IgD-negative memory B cell (primary cell): Measurements from ENCODE around the gene CASKIN2. TPM values are rescaled to one million over a fixed set of nuclear protein-coding genes. Genes with fewer than 3 reads are reported as not detected.
"Not testable (repeated sequence)": the region's sequence is repeated elsewhere in the genome, so short reads cannot be mapped to it uniquely, and the experiment has no call there.

Source experiments
- H3K27ac Mint-ChIP-seq, 3 donors: one replicate each; pipeline ENCODE4 v1.8.0; 2020 to 2022; ENCODE audit warnings: mild to moderate bottlenecking in 3 of 3, mixed read lengths in 3 of 3, moderate library complexity in 1 of 3
- H3K27me3 Mint-ChIP-seq: one replicate; pipeline ENCODE4 v1.8.0; 2021; ENCODE audit warnings: mixed read lengths
- H3K36me3 Mint-ChIP-seq: one replicate; pipeline ENCODE4 v1.8.0; 2020; ENCODE audit warnings: mild to moderate bottlenecking, mixed read lengths
- H3K4me1 Mint-ChIP-seq, 3 donors: one replicate each; pipeline ENCODE4 v1.8.0; 2020 to 2022; ENCODE audit warnings: mixed read lengths in 3 of 3, mild to moderate bottlenecking in 1 of 3
- H3K4me3 Mint-ChIP-seq, 4 donors: one replicate each; pipeline ENCODE4 v1.8.0; 2020 to 2022; ENCODE audit warnings: mild to moderate bottlenecking in 4 of 4, mixed read lengths in 4 of 4, moderate library complexity in 3 of 4
- H3K9me3 Mint-ChIP-seq, 3 donors: one replicate each; pipeline ENCODE4 v1.8.0; 2020 to 2021; ENCODE audit warnings: mixed read lengths in 3 of 3, mild to moderate bottlenecking in 1 of 3
- polyA plus RNA-seq: library from polyadenylated mRNA; unstranded; fragments of 300-500 nt; fragmentation: Illumina TruSeq; gene quantifications from one replicate; pipeline ENCODE4 v1.2.3, GENCODE V29; 2021

The CASKIN2 gene
- polyA plus RNA-seq, 1 donor from 2014 or later: not detected

DNA sequence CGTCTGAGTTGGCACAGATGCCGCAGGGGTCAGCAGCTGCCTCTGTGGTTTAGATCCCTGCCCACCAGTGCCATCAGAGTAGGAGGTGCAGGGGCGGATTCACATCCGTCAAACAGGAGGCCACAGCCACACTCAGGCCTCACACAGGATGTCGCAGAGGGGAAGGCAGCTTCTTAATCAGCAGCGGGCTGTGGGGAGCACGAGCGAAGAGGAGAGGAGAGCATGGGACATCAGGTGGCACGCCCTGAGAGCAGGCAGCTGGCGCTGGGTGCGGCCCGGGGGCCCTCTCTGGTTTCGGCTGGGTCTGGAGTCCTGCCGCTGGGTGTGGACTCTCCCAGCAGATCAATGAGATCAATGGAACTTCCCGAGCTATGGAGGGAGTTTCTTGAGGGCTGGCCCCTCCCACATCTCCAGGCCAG, 19.8 kb upstream of the CASKIN2 start:
- Mint-ChIP-seq H3K36me3 (no peaks in the 10 kb centered on the region), H3K9me3 (no peaks in the 10 kb centered on the region), H3K27ac (peak overlapping the region in 2 of 3 donors; percentile 44 to 87), H3K27me3 (no peaks in the 10 kb centered on the region), H3K4me3 (peak overlapping the region in 2 of 4 donors; percentile 72 to 80), H3K4me1 (peaks cover 7 to 12% (median 7%) of the 10 kb centered on the region in 3 donors)

DNA sequence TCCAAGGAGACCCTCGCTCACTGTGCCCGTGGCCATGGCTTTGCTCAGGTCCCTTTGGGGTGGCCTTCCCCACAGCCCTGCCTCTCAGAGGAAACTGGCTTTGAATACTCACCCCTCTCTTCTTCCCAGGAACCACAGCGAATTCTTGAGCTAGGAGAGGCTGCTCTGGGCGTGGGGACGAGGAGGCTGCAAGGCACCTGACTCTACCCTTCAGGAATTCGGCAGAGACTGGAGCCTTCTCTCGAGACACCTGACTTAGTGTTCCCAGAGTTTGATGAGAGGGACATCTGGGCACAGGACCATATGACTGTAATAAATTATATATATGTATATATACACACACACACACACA, 16.4 kb upstream of the CASKIN2 start:
- no peak overlapping the region for H3K4me3 Mint-ChIP-seq
- no peaks in the 10 kb centered on the region for H3K27me3 Mint-ChIP-seq
- H3K4me1 Mint-ChIP-seq: peaks cover 7 to 11% (median 9%) of the 10 kb centered on the region in 3 donors
- no peaks in the 10 kb centered on the region for H3K9me3 Mint-ChIP-seq
- H3K27ac Mint-ChIP-seq: no peak overlapping the region
- H3K36me3 Mint-ChIP-seq: no peaks in the 10 kb centered on the region

DNA sequence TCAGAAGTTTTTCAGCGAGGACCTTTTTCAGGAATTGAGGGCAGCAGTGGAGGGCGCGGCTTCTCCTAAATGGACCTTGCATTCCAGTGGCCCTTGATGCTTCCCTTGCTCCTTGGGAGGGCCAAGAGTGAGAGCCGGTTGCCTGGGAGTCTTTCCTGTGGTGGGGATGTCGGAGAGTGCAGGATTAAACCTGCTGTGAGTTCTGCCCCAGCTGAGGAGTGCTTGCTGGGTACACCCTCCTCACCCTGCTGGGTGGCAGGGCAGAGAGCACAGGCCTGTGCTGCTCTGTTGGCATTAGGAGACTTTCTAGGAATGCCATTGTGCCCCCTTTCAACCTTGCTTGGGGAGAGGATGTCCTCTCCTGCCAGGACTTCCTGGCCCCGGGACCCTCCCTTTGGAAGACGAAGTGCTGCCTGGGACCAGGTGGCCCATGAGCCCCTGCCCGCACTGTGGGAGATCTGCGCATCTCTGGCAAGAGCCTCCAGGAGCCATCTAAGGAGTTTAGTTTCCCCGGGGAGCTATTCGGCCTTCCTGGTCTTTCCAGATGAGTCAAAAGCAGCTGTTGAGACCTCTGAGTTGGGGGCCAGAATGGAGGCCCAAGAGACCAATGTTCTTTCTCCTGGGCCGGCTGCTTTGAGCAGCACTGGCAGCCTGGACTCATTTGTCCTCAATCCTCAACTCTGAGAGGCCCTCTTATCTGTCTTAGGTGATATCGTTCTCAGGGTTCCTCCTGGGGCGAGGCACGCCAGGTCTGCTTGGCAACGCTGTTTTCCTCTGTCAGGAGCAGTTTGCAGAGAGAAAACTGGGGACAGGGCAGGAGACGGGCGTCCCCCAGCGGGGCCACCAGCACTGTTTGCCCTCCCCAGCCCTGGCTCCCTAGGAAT, 15.7 kb upstream of the CASKIN2 start:
- peaks cover 9 to 16% (median 12%) of the 10 kb centered on the region in 3 donors for H3K4me1 Mint-ChIP-seq
- no peaks in the 10 kb centered on the region for H3K27me3 Mint-ChIP-seq
- H3K9me3 Mint-ChIP-seq: no peaks in the 10 kb centered on the region
- H3K4me3 Mint-ChIP-seq: peak overlapping the region in 1 of 4 donors; percentile 42
- H3K36me3 Mint-ChIP-seq: no peaks in the 10 kb centered on the region
- H3K27ac Mint-ChIP-seq: no peak overlapping the region

DNA sequence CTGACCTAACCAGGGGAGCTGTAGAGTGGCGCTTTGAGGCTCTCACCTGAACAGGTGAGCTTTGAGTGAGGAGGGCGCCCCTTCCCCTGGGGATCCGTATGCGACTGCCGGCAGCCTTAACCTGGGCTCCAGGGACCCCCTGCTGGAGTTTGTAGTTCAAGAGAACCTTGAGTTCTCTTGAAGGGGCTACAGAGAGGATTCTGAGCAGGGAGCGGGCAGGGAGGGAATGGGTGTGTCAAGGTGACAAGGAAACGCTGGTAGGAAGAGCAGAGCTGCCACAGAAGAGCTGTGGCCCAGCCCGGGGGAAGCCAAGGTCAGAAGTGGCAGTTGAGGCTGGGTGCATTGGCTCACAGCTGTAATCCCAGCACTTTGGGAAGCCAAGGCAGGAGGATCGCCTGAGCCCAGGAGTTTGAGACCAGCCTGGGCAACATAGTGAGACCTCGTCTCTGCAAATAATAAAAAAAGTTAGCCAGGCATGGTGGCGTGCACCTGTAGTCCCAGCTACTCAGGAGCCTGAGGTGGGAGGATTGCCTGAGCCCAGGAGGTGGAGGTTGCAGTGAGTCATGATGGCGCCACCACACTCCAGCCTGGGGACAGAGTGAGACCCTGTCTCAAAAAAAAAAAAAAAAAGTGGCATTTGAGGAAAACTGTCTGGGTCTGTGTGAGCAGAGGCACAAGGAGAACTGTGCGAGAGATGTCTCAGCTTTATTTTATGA, 11.4 kb upstream of the CASKIN2 start:
- H3K27ac Mint-ChIP-seq: peak overlapping the region in 1 of 3 donors; percentile 63
- H3K9me3 Mint-ChIP-seq: no peaks in the 10 kb centered on the region
- peak overlapping the region; percentile 72 to 94 (median 82) for H3K4me3 Mint-ChIP-seq
- no peaks in the 10 kb centered on the region for H3K27me3 Mint-ChIP-seq
- H3K36me3 Mint-ChIP-seq: no peaks in the 10 kb centered on the region
- H3K4me1 Mint-ChIP-seq: peaks cover 0 to 9% (median 5%) of the 10 kb centered on the region in 3 donors

DNA sequence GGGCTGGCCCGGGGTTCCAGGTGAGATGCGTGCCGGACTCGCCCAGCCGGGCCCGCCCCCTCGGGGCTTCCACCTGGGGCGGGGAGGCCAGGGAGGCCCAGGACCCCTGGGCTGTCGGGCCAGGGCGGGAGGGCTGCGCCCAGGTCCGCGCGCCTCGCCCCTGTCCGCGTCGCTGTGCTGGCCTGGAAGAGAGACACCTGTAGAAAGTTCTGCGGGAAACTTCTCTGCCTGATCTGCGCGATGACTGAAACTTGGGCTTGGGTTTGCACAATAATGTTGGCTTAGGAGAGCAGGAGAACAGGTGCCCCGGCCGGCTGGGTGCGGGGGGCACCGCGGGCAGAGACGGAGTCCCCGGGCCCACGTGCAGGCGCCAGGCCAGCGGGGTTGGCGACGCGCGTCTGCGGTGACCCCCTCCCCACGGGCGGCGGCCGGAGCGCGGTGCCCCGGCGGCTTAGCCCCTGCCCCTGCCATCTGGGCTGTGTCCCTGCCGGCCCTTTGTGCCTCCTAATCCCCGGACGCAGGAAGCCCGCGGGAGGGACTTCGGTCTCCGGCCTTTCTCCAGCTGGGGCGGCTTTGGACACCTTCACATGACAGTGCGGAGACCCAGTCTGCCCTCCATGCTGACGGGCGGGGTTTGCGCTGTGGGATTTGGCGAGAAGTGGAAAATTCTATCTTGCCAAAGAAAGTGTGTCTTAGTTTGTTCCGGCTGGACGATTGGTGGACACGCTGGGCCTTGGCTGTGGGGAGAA, 10.6 kb upstream of the CASKIN2 start:
- Mint-ChIP-seq H3K4me3 (peak overlapping the region; percentile 72 to 94 (median 82)), H3K36me3 (no peaks in the 10 kb centered on the region), H3K4me1 (peaks cover 0 to 9% (median 5%) of the 10 kb centered on the region in 3 donors)

DNA sequence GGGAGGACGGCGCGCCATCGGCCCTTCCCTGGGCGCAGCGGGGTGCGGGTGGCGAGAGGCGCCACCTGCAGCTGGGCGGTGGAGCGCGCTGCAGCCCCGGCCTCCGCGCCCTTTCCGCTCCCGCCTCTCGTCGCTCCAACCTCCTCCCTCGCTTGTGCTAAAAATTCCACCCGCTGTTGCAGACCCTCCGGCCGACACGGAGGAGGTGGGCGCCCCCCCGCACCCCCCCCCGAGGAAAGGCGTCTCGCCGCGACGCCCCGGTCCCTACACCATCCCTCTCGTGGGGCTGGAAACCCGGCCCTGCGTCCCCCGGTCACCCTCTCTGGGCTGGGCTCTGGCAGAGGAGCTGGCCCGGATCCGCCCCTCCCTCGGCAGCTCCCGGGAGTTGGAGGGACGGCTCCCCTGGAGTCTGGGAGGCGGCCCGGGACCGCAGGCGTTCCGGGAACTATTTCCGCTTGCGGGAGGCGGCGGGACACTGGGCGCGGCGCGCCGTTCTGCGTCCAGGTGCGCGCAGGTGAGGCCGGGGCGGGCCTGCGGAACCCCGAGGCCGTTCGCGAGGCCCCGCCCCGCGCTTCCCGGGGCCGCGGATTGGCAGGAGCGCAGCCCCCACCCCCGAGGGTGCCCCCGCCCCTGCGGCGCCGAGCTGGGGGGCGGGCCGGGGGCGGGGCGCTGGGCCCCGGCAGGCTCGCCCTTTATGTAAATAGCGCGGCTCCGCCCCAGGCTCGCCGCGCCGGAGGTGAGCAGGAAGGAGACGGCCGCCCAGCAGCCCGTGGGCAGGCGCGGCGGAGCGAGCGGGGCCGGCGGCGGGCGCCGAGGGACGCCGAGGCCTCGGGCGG, 9.9 kb upstream of the CASKIN2 start, which contains the start of gene LLGL2:
TSS of gene LLGL2 (plus strand) at position 728 of the 836 bp plus-strand sequence. CDS start 17,730 bp downstream, outside the sequence.
- peak within 1 kb of the TSS; percentile 41 to 69 (median 63) for H3K27ac Mint-ChIP-seq
- H3K4me1 Mint-ChIP-seq: peaks cover 0 to 9% (median 5%) of the 10 kb centered on the region in 3 donors

More for the DNA sequence above, 10.6 kb upstream of the CASKIN2 start:
- no peaks in the 10 kb centered on the region for H3K27me3 Mint-ChIP-seq
- H3K27ac Mint-ChIP-seq: peak overlapping the region; percentile 39 to 63 (median 41)
- no peaks in the 10 kb centered on the region for H3K9me3 Mint-ChIP-seq

DNA sequence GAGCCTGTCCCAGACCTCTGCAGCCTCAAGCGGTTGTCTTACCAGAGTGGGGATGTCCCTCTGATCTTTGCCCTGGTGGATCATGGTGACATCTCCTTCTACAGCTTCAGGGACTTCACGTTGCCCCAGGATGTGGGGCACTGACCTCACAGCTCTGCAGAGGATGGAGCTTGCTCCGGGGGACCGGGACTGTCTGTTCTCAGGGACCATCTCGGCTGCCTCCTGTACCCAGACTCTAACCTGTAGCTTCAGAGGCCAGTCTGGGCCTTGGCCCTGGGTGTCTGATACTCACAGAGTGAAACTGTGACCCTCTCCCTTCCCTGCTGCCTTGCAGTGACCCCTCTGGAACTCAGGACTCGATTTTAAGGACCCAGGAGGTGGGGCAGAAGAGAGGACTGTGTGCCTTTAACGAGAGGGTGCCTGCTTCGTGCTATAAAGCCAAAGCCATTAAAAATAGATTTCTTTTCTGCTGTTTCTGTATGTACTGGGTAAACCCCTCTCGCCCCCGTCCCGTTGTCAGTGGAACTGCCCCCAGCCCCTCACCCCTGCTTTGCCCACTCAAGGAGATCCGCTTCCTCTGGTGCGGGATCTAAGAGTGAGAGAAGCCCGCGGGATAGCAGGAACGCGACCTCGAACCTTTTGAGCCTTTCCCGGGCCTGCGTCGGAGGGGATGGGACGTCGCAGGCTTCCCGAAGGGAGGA, 9.1 kb upstream of the CASKIN2 start:
- Mint-ChIP-seq H3K9me3 (no peaks in the 10 kb centered on the region), H3K36me3 (peaks cover 2% of the 10 kb centered on the region), H3K4me3 (peak overlapping the region; percentile 74 to 83 (median 82)), H3K4me1 (peaks cover 0 to 7% (median 5%) of the 10 kb centered on the region in 3 donors), H3K27ac (peak overlapping the region in 2 of 3 donors; percentile 35 to 69), H3K27me3 (no peaks in the 10 kb centered on the region)

More for the DNA sequence above, 9.9 kb upstream of the CASKIN2 start, which contains the start of gene LLGL2:
- H3K27me3 Mint-ChIP-seq: no peaks in the 10 kb centered on the region
- H3K36me3 Mint-ChIP-seq: no peaks in the 10 kb centered on the region
- H3K9me3 Mint-ChIP-seq: no peaks in the 10 kb centered on the region
- H3K4me3 Mint-ChIP-seq: peak within 1 kb of the TSS; percentile 76 to 94 (median 84)

DNA sequence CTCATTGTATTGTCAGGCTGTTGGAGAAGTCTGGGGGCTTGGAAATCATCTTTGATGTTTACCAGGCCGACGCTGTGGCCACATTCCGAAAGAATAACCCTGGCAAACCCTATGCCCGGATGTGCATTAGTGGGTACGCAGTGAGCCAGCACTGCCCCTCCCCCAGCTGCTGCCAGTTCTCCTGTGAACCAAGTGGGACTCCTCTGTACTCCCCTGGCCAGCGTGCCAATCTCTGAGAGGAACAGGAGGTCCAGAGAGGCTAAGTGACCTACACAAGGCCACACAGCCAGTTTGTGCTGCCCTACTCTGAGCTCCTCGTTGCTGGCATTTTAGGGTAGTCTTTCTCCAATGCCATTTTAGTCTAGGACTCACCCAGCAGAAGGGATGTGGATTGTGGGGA, 8.3 kb upstream of the CASKIN2 start:
- peak overlapping the region in 1 of 3 donors; percentile 21 for H3K27ac Mint-ChIP-seq

DNA sequence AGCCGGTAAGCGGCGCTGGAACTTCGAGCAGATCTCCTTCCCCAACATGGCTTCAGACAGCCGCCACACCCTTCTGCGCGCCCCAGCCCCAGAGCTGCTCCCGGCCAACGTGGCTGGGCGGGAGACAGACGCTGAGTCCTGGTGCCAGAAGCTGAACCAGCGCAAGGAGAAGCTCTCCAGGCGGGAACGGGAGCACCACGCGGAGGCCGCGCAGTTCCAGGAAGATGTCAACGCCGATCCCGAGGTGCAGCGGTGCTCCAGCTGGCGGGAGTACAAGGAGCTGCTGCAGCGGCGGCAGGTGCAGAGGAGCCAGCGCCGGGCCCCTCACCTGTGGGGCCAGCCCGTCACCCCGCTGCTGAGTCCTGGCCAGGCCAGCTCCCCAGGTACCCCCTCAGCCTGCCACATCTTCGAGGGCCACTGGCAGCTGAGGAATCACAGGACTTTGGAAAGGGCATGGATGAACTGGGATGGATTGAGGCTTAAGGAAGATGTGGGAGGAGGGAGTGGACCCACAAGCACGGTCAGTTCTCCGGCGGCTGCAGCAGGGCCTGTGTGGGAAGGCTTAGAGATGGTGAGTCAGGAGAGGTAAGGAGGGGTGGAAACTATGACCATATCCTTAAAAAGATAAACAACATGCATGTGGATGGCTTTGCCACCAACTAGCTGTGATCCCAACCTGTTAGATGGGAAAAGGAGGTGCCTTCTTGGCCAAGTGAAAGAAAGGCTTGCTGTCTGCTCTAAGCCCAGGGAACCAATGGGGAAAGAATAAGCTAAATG, 6.8 kb upstream of the CASKIN2 start:
- peak overlapping the region in 1 of 3 donors; percentile 21 for H3K27ac Mint-ChIP-seq
- H3K4me1 Mint-ChIP-seq: peaks cover 15 to 21% (median 20%) of the 10 kb centered on the region in 3 donors
- H3K27me3 Mint-ChIP-seq: peaks cover 3% of the 10 kb centered on the region
- H3K36me3 Mint-ChIP-seq: peaks cover 2% of the 10 kb centered on the region
- peak overlapping the region in 1 of 4 donors; percentile 58 for H3K4me3 Mint-ChIP-seq
- no peaks in the 10 kb centered on the region for H3K9me3 Mint-ChIP-seq

More for the DNA sequence above, 8.3 kb upstream of the CASKIN2 start:
- Mint-ChIP-seq H3K27me3 (no peaks in the 10 kb centered on the region), H3K4me3 (peak overlapping the region in 3 of 4 donors; percentile 27 to 80 (median 74)), H3K4me1 (peaks cover 2 to 8% (median 5%) of the 10 kb centered on the region in 3 donors), H3K36me3 (peaks cover 2% of the 10 kb centered on the region), H3K9me3 (no peaks in the 10 kb centered on the region)

DNA sequence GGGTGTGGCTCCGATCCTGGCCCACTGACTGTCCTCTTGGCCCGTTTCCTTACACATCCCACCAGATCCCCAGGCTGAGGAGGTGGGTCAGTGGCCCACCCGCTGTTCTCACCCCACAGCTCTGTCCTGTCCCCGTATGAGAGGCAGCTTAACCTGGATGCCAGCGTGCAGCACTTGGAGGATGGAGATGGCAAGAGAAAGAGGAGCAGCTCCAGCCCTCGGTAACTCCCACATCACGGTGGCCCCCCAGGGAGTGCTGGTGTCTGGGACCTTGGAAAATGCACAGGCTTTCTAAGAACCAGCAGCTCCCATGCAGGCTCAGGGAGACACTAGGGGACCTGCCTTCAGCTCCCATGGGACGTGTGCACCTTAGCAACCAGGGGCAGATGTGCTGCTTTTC, 6.0 kb upstream of the CASKIN2 start:
- peak overlapping the region in 2 of 4 donors; percentile 39 to 40 for H3K4me3 Mint-ChIP-seq
- H3K27ac Mint-ChIP-seq: no peak overlapping the region
- H3K9me3 Mint-ChIP-seq: no peaks in the 10 kb centered on the region
- H3K27me3 Mint-ChIP-seq: peaks cover 3% of the 10 kb centered on the region
- peaks cover 15 to 18% (median 15%) of the 10 kb centered on the region in 3 donors for H3K4me1 Mint-ChIP-seq
- peaks cover 2% of the 10 kb centered on the region for H3K36me3 Mint-ChIP-seq

DNA sequence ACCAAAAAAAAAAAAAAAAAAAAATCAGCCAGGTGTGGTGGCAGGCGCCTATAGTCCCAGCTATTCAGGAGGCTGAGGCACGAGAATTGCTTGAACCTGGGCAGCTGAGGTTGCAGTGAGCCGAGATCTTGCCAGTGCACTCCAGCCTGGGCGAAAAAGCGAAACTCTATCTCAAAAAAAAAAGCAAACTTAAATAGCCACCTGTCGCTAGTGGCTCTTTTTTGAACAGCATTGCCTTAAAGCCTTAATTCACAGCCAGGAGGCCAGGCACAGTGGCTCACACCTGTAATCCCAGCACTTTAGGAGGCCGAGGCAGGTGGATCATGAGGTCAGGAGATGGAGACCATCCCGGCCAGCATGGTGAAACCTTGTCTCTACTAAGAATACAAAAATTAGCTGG, 5.1 kb upstream of the CASKIN2 start:
- H3K27me3 Mint-ChIP-seq, H3K27ac Mint-ChIP-seq, H3K36me3 Mint-ChIP-seq, H3K4me3 Mint-ChIP-seq, H3K9me3 Mint-ChIP-seq: not testable (repeated sequence)
- peaks cover 14 to 17% (median 15%) of the 10 kb centered on the region in 3 donors for H3K4me1 Mint-ChIP-seq

DNA sequence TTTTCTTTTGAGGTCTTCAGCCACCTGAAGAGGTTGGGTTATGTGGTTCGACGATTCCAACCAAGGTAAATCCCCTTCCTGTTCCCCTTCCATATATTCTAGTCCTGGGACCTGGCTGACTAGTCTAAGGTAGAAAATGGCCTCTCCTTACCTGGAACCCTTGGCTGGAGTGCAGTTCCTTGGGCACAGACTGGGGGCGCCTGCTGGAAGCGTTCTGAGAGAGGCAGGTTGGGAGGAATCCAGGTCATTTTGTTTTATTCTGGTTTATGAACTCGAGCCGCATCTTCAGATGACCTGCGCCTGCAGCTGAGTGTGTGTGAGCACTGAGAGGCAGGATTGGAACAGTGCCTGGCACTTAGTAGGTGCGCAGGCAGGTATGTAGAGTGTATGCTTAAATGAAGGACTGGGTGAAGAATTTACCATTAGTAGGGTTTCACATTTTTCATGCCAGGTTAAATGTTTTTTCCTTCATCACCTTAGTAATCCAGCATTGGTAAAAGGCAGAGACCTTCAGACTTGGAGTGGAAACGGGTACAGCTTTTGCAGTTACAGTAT, 3.7 kb upstream of the CASKIN2 start:
- peak overlapping the region in 1 of 4 donors; percentile 82 for H3K4me3 Mint-ChIP-seq

More for the DNA sequence above, 3.7 kb upstream of the CASKIN2 start:
- Mint-ChIP-seq H3K27me3 (peaks cover 3% of the 10 kb centered on the region), H3K36me3 (peaks cover 2% of the 10 kb centered on the region), H3K27ac (peak overlapping the region in 1 of 3 donors; percentile 76), H3K9me3 (no peaks in the 10 kb centered on the region), H3K4me1 (peaks cover 14 to 17% (median 15%) of the 10 kb centered on the region in 3 donors)
